ENCODE measurements around the gene C19orf12.

C19orf12 gene

DNA sequence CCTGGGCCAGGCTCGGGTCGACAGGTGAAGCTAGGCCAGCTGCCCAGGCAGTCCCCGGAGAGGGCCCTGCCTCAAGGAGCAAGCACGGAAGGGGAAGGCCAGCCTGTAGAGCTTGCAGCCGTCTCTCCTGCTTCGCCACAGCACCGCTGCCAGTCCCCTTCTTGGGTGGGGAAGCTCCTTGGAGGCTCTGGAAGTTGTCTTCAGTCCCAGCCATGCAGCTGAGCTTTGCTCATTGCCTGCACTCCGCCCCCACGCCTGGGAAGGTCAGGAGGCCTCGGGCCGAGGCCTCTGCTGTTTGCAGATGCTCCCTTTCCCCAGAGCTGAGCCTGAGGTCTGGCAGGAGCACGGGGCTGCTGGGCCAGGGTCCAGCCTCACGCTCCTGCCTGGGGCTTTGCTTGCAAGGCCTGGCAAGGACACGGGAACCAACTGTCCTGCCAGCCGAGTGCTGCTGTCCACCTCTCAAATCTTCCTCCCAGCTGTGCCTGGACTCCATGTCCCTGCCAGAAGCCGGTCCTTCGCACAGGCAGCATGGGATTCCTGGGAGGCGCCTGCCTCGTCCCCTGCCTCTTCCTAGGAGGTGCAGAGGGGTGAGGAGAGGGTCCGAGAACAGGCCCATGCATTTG lies 36.5 kb downstream of the C19orf12 start:
- H3K36me3 ChIP-seq (ENCODE audit: control insufficient read depth, insufficient read depth, low read length) = peaks cover 19% of the 10 kb centered on the region

DNA sequence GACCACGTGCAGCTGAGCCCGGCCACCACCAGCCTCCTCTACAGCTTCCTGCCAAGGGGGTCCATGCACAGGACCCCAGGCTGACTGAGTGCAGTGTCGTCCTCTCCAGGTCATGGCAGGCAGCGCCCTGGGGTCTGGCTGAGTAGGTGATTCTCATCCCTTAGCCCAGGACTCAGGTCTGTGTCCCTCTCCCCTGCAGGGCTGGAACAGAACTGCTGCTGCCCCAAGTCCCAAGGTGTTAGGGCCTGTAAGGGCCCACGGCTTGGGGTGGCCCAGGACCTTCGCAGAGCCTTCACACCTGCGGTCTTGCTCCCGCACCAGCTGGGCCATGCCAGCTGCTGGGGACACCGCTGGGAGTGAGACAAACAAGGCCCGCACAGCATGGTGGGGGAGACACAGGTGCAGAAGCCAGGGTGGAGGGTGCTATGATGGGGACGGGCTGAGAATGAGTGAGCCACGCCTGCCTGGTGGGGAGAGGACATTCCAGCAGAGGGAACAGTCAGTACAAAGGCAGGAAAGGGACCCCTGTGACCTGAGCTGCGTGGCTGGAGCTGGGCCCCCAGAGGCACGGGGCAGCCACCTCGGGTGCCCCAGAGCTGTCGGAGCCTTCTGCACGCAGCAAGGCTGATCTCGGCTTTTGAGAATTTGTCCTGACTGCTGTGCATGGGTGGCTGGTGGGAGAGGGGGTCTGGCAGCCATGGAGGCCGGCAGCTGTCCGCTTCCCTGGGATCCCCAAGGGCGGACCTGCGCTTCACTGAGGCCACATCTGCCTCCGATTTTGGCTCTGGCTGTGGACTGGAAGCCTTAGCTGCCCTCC lies 37.9 kb downstream of the C19orf12 start:
- H3K9me3 ChIP-seq (ENCODE audit: control insufficient read depth, insufficient read depth, low read length) = no peaks in the 10 kb centered on the region
- H3K4me1 ChIP-seq (ENCODE audit: control insufficient read depth, insufficient read depth, low read length) = no peaks in the 10 kb centered on the region
- H3K36me3 ChIP-seq (ENCODE audit: control insufficient read depth, insufficient read depth, low read length) = peaks cover 20% of the 10 kb centered on the region
- H3K9ac ChIP-seq (ENCODE audit: low read depth, low read length) = no peak overlapping the region
- H3K4me3 ChIP-seq (ENCODE audit: low read depth, low read length) = no peak overlapping the region
- H3K27me3 ChIP-seq (ENCODE audit: control insufficient read depth, insufficient read depth, low read length) = no peaks in the 10 kb centered on the region

More for the DNA sequence above, 36.5 kb downstream of the C19orf12 start:
- H3K9ac ChIP-seq (ENCODE audit: low read depth, low read length) = no peak overlapping the region
- no peaks in the 10 kb centered on the region for H3K27me3 ChIP-seq (ENCODE audit: control insufficient read depth, insufficient read depth, low read length)
- H3K4me1 ChIP-seq (ENCODE audit: control insufficient read depth, insufficient read depth, low read length) = peaks cover 2% of the 10 kb centered on the region
- no peak overlapping the region for H3K4me3 ChIP-seq (ENCODE audit: low read depth, low read length)
- no peaks in the 10 kb centered on the region for H3K9me3 ChIP-seq (ENCODE audit: control insufficient read depth, insufficient read depth, low read length)

DNA sequence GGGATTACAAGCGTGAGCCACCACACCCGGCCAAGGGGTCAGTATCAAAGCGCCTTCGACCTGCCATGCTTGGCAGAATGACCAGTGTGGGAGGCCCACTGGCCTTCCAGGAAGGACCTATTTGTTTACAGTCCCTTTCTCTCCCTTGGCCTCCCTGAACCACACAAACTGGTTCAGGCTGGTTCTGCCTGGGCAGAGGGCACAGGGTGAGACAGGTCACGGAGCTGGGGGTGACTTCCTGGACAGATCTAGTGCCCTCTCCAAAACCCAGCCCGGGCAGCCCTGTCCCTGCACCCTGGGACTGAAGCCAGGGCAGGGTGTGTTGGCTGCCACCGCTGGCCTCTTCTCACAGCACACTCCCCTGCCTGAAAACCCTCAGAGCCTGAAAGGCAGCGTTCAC lies 38.5 kb downstream of the C19orf12 start:
- Histone ChIP-seq H3K4me1 (ENCODE audit: control insufficient read depth, insufficient read depth, low read length) (no peaks in the 10 kb centered on the region), H3K36me3 (ENCODE audit: control insufficient read depth, insufficient read depth, low read length) (peaks cover 20% of the 10 kb centered on the region), H3K27me3 (ENCODE audit: control insufficient read depth, insufficient read depth, low read length) (no peaks in the 10 kb centered on the region), H3K4me3 (ENCODE audit: low read depth, low read length) (no peak overlapping the region), H3K9ac (ENCODE audit: low read depth, low read length) (no peak overlapping the region), H3K9me3 (ENCODE audit: control insufficient read depth, insufficient read depth, low read length) (no peaks in the 10 kb centered on the region)

DNA sequence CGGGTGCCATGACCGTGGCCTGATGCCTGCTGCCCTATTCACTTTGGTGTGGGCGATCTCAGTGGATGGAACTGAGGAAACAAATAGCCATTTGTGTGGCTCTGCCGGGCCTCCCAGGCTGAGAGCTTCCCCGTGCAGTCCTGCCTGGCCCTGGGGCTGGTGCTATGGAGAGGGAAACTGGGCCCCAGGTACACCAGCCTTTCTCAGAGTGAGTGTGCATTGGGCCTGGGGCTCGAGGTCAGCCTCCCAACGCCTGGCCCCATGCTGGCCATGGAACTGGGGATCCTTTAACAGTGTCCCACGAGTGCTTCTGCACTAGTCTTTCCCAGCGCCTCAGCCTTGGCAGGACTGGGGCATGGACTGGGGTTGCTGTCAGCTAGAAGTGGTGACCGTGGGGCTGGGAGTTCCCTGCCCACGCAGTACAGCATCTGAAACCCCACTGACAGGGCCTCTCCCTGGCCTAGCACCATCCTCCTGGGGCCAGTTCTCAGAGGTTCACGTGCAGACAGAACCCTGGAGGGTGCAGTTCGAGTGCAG lies 39.3 kb downstream of the C19orf12 start:
- Histone ChIP-seq H3K4me1 (ENCODE audit: control insufficient read depth, insufficient read depth, low read length) (no peaks in the 10 kb centered on the region), H3K36me3 (ENCODE audit: control insufficient read depth, insufficient read depth, low read length) (peaks cover 20% of the 10 kb centered on the region), H3K4me3 (ENCODE audit: low read depth, low read length) (no peak overlapping the region), H3K9ac (ENCODE audit: low read depth, low read length) (no peak overlapping the region), H3K9me3 (ENCODE audit: control insufficient read depth, insufficient read depth, low read length) (no peaks in the 10 kb centered on the region), H3K27me3 (ENCODE audit: control insufficient read depth, insufficient read depth, low read length) (no peaks in the 10 kb centered on the region)

DNA sequence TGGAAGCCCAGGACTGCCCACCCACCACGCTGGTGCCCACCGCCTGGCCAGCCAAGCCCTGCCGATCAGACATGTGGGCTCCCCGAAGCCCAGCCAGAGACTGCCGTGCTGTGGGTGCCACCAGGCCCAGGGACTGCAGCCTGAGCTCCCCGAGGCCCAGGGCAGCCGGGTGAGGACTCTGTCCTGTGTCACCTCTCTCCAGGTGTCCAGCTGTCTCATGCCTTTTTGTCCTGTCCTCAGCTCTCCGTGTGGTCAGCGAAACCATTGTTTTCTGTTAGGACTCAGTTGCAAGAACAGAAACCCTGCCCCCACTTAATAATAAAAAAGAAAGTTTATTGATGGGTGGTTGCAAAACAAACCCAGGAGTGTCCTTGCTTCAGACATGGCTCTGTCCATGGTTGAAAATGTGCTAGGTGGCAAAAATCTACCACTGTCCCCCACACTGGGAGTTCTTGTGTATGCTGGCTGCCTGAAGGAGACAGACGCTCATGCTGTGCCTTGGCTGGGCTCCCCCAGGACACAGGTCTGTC lies 39.9 kb downstream of the C19orf12 start:
- Histone ChIP-seq H3K9me3 (ENCODE audit: control insufficient read depth, insufficient read depth, low read length) (no peaks in the 10 kb centered on the region), H3K27me3 (ENCODE audit: control insufficient read depth, insufficient read depth, low read length) (no peaks in the 10 kb centered on the region), H3K4me1 (ENCODE audit: control insufficient read depth, insufficient read depth, low read length) (no peaks in the 10 kb centered on the region), H3K9ac (ENCODE audit: low read depth, low read length) (no peak overlapping the region), H3K4me3 (ENCODE audit: low read depth, low read length) (no peak overlapping the region), H3K36me3 (ENCODE audit: control insufficient read depth, insufficient read depth, low read length) (peaks cover 20% of the 10 kb centered on the region)

DNA sequence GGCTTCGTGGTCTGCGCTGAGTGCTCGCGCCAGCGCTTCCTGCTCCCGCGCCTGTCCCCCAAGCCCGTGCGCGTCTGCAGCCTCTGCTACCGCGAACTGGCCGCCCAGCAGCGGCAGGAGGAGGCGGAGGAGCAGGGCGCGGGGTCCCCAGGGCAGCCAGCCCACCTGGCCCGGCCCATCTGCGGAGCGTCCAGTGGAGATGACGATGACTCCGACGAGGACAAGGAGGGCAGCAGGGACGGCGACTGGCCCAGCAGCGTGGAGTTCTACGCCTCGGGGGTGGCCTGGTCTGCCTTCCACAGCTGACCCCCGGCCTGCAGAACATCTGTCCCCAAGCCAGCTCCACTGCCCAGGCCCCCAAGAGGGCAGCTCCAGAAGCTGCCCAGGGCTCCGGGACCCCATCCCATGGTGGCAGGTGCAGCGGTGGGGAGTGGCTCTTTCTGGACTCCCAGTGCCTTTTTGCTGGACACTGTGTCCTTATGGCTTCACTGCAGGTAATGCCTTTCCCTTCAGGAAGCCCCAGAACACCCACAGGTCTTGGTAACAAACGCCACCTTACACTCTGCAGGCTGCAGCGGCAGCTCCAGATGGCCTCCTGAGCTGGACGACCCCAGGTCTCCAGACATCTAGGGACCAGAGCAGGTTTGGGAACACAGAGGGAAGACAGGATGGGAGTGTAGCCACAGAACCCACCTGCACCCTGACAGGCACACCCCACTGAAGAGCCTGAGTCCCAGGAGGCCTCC lies 40.5 kb downstream of the C19orf12 start:
- no peaks in the 10 kb centered on the region for H3K4me1 ChIP-seq (ENCODE audit: control insufficient read depth, insufficient read depth, low read length)
- no peaks in the 10 kb centered on the region for H3K27me3 ChIP-seq (ENCODE audit: control insufficient read depth, insufficient read depth, low read length)
- no peak overlapping the region for H3K4me3 ChIP-seq (ENCODE audit: low read depth, low read length)
- H3K36me3 ChIP-seq (ENCODE audit: control insufficient read depth, insufficient read depth, low read length) = peaks cover 20% of the 10 kb centered on the region
- H3K9ac ChIP-seq (ENCODE audit: low read depth, low read length) = no peak overlapping the region
- H3K9me3 ChIP-seq (ENCODE audit: control insufficient read depth, insufficient read depth, low read length) = no peaks in the 10 kb centered on the region

DNA sequence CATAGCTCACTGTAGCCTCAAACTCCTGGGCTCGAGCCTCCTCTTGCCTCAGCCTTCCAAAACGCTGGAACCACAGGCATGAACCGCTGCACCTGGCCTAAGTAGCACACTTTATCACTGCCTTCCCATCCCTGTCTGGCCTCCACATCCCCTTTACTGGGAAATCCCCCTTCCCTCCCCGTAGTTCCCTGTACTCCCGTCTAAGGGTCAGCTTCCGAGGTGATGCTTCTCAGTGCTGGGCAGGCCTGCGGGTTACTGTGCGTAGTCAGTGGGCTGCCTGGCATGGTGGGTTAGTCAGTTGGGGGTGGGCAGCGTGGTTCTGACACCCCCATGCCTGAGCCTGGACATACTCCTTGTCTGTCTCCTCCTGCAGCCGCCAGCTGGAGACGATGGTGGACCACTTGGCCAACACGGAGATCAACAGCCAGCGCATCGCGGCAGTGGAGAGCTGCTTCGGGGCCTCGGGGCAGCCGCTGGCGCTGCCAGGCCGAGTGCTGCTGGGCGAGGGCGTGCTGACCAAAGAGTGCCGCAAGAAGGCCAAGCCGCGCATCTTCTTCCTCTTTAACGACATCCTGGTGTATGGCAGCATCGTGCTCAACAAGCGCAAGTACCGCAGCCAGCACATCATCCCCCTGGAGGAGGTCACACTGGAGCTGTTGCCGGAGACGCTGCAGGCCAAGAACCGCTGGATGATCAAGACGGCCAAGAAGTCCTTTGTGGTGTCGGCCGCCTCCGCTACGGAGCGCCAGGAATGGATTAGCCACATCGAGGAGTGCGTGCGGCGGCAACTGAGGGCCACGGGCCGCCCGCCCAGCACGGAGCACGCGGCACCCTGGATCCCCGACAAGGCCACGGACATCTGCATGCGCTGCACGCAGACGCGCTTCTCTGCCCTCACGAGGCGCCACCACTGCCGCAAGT lies 41.4 kb downstream of the C19orf12 start:
- peaks cover 20% of the 10 kb centered on the region for H3K36me3 ChIP-seq (ENCODE audit: control insufficient read depth, insufficient read depth, low read length)
- no peak overlapping the region for H3K4me3 ChIP-seq (ENCODE audit: low read depth, low read length)
- no peak overlapping the region for H3K9ac ChIP-seq (ENCODE audit: low read depth, low read length)
- H3K27me3 ChIP-seq (ENCODE audit: control insufficient read depth, insufficient read depth, low read length) = no peaks in the 10 kb centered on the region
- no peaks in the 10 kb centered on the region for H3K4me1 ChIP-seq (ENCODE audit: control insufficient read depth, insufficient read depth, low read length)
- no peaks in the 10 kb centered on the region for H3K9me3 ChIP-seq (ENCODE audit: control insufficient read depth, insufficient read depth, low read length)

DNA sequence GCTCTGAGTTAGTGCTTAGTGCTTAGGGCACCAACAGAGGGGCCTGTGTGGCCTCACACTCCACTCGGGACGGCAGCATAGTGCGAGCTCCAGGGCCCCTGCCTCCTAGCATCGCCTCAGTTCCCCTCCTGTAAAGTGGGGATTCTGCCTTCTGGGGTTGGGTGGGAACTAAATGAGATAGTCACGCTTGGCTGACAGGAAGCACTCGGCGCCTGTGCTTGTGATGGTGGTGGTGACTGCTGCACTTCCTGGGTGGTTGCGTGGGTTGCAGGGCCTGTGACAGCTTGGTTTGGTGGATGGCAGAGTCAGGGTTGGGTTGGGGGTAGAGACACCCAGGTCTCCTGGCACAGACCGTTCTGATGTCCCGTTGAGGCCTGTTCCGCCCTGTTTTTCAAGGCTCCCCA lies 42.1 kb downstream of the C19orf12 start:
- no peaks in the 10 kb centered on the region for H3K4me1 ChIP-seq (ENCODE audit: control insufficient read depth, insufficient read depth, low read length)
- H3K36me3 ChIP-seq (ENCODE audit: control insufficient read depth, insufficient read depth, low read length) = peaks cover 20% of the 10 kb centered on the region
- H3K9me3 ChIP-seq (ENCODE audit: control insufficient read depth, insufficient read depth, low read length) = no peaks in the 10 kb centered on the region
- no peak overlapping the region for H3K4me3 ChIP-seq (ENCODE audit: low read depth, low read length)
- H3K9ac ChIP-seq (ENCODE audit: low read depth, low read length) = no peak overlapping the region
- no peaks in the 10 kb centered on the region for H3K27me3 ChIP-seq (ENCODE audit: control insufficient read depth, insufficient read depth, low read length)

DNA sequence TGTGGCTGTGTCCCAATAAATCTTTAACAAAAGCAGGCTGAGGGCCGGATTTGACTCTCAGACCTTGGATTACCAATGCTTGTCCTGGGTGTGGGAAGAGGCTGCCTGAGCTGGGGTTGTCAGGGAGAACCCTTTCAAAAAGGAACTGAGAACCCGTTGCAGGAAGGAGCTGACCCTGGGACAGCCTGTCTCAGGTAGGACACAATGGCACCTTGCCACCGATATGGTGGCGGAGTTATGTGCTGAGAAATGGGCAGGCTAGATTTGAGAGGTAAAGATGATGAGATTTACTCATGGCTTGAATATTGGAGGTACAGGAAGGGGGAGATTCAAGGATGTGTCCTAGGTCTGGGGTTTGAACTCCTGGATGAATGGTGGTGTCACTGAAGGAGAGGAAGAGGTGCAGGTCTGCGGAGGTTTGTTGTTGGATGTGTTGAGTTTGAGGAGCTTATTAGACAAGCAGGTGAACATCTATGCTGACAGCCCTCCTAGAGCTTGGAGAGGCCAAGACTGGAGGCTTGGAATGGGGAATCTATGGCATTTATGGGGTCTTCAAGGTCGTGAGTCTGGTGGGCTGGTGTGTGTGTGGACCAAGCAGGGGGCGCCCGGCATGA lies 42.6 kb downstream of the C19orf12 start:
- no peak overlapping the region for H3K9ac ChIP-seq (ENCODE audit: low read depth, low read length)
- H3K36me3 ChIP-seq (ENCODE audit: control insufficient read depth, insufficient read depth, low read length) = peaks cover 20% of the 10 kb centered on the region
- no peaks in the 10 kb centered on the region for H3K9me3 ChIP-seq (ENCODE audit: control insufficient read depth, insufficient read depth, low read length)
- no peaks in the 10 kb centered on the region for H3K4me1 ChIP-seq (ENCODE audit: control insufficient read depth, insufficient read depth, low read length)
- H3K27me3 ChIP-seq (ENCODE audit: control insufficient read depth, insufficient read depth, low read length) = no peaks in the 10 kb centered on the region
- no peak overlapping the region for H3K4me3 ChIP-seq (ENCODE audit: low read depth, low read length)

DNA sequence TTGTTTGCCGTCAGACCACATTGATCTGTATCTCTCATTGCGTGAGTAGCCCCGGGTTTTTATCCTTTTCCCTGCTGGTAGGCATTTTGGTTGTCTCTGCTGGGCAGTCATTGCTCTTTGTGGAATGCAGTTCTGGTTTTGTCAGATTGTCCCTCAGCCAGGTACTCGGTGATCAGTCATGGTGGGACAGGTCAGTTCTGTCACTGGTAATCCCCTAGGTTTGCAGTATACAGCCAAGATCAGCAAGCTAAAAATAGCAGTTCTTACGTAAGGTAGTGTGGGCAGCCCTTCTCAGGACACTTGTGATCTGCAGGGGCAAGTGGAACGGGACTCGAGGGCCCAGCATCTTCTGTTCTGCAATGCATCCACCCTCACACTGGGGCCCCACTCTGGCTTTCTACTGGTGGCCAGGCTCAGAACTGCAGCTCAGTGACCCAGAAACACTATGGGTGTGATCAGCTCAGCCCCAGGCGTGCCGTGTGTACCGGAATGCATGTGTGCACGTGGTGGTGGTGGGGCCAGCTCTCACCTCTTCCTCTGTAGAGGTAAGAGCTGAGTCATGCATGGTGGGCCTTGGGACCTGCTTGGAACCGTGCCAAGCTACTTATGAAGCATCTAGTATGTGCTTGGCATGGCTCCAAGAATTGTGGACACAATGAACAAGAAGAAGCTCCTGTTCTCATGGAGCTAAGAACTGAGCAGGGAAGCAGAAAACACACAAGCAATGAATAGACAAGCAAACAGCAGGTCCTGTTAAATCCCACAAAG lies 43.5 kb downstream of the C19orf12 start:
- H3K36me3 ChIP-seq (ENCODE audit: control insufficient read depth, insufficient read depth, low read length) = peaks cover 20% of the 10 kb centered on the region
- H3K9ac ChIP-seq (ENCODE audit: low read depth, low read length) = no peak overlapping the region
- no peaks in the 10 kb centered on the region for H3K9me3 ChIP-seq (ENCODE audit: control insufficient read depth, insufficient read depth, low read length)
- H3K4me3 ChIP-seq (ENCODE audit: low read depth, low read length) = no peak overlapping the region
- H3K4me1 ChIP-seq (ENCODE audit: control insufficient read depth, insufficient read depth, low read length) = peaks cover 6% of the 10 kb centered on the region
- H3K27me3 ChIP-seq (ENCODE audit: control insufficient read depth, insufficient read depth, low read length) = no peaks in the 10 kb centered on the region

Data from iPS-15b (cell line).